HG02798 (cell line): ENCODE data around the gene COPZ2.

Experiments
- ATAC-seq: cut with Tn5 transposase; IDR thresholded peaks from one replicate; pipeline ENCODE4 v1.9.1; 2021; ENCODE audit warnings: mild to moderate bottlenecking; ENCODE audit not compliant: unreplicated experiment, poor library complexity

Gene COPZ2

DNA sequence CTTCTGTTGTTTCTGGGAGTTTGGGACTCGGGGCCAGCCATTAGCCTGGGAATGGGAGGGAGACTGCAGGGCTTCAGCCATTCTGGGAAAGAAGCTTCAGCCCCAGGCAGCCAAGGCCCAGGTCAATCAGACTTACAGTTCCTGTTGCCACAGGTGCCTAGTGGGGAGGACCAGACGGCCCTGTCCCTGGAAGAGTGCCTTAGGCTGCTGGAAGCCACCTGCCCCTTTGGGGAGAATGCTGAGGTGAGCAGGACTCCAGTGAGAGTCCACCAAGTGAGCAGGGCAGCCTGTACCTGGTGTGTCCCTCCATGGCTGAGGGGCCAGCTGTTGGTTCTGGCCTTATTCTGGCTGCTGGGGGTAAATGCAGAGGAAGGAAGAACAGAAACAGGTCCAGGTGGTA, 19.3 kb upstream of the COPZ2 start:
- ATAC-seq = no peak

DNA sequence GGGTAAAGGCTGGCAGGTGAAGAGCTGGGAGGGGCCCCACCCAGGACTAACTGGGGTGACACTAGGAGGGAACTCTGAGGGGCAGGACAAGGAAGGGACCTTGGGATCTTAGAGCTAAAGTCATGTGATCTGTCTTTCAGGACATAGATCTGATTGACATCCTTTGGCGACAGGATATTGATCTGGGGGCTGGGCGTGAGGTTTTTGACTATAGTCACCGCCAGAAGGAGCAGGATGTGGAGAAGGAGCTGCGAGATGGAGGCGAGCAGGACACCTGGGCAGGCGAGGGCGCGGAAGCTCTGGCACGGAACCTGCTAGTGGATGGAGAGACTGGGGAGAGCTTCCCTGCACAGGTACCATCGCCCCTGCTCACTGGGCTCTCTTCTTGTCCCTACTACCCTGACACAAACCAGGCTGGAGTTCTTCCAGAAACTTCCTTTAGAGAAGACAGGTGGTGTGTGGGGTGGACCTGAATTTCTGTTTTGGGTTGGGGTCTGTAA, 18.7 kb upstream of the COPZ2 start:
- no peak for ATAC-seq

DNA sequence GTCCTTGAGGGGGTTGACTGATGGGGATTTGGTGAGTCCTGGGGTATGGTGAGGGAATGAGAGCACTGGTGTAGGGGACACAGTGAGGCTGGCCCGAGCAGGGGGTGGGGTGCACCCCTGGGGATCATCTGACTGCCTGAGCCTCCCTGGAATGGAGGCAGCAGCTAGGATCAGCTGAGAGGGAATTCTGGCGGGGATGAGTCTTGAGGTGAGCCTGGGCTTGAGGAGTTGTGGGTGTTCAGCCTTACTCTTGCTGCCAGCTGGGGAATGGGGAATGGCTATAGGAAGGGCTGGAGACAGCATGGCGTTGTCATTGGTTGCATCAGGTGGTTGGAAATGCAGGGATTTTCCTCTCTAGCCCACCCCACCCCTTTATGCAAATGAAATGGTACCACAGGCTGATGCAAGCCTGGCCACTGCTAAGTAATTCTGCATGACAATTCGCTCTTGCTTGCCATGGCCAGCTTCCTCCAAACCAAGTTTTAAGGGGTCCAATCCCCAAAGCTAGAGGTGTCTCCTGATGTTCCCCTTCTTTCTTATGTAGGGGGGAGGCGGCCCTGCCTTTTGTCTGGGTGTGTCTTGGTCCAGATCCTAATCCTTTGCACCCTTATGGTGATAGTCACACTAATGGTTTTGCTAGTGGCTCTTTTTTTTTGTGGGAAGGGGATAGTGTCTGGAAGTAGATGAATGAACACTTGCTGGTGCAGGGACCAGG, 18.1 kb upstream of the COPZ2 start:
- peak; percentile 63 for ATAC-seq

DNA sequence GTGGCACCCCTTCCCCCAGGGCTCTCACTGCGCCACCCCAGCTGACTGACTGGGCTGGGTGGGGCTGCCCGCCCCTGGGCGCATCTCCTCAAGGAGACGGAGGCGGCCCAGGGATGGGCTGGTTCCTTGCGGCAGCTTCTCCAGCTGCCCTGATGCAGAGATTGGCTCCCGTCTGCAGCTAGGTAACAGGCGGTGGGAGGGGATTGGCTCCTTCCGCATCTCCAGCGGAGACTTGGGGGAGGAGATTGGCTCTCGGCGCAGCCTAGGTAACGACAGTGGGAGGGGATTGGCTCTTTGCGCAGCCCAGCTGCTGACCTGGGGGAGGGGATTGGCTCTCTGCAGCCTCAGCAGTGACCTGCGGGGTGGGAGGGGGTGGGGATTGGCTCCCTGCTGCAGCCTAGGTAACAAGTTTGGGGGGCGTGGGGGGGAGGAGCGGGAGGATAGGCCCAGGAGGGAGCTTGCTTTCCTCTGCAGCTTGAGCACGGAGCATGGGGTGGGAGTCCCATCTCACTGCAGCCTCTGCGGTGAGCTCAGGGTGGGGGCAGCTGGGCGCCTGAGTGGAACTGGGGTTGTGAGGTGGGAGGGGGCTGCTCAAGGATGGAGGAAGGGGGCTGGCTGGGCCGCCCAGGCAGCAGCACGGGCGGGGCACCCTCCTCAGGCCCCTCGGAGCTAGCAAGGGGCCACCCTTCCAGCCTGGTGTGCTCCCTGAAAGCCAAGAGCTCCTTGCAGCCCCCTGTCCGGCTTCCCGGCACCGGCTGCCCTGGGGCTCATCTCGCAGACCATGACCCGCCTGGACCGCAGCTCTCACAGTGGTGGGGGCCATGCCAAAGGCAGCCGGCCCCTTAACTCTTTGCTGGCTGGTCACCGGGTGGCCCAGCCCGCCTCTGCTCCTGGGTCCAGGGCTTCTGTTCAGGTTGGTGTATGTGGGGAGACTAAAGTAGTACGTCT, 16.9 kb upstream of the COPZ2 start:
- ATAC-seq = no peak

- no peak for ATAC-seq
Observed at GRCh38 chr17:48053758-48054237, 16.2 kb upstream of the COPZ2 start.

DNA sequence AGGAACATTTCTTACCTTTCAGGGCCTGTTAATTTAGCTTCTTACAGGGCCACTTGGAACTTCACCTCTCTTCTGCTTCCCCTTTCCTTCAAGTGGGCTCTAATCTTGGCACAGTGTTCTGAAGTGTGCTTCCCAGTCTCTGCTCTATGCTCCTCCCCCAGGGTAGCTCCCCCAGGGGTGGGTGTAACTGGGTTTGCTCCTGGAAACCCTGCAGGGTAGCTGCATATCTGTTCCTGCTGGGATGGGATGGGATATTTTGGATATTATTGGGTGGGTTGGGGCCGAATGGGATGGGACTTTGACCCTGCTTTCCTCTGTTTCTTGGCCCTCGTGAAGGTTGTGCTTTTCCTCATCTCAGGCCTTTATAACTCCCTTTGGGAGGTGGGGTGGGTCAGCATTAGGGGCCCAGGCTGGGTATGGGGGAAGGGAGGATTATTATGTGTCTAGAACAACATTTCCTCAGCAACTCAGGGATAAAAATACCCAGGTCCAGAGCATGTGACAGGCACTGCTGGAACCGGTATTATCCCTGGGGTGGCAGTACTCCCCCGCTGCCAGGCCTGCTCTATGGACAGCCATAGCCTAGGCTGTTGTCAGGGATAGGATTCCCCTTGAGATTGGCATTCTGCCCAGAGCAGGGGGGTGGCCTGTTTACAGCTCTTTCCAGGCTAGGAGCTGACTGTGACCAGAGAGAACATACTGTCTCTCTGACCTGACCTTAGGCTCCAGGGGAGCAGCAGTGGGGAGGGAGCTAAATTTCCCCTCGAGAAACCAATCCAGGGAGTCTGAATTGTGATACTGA, 15.6 kb upstream of the COPZ2 start:
- no peak for ATAC-seq

- no peak for ATAC-seq
Observed at GRCh38 chr17:48051706-48052486, 14.3 kb upstream of the COPZ2 start.

DNA sequence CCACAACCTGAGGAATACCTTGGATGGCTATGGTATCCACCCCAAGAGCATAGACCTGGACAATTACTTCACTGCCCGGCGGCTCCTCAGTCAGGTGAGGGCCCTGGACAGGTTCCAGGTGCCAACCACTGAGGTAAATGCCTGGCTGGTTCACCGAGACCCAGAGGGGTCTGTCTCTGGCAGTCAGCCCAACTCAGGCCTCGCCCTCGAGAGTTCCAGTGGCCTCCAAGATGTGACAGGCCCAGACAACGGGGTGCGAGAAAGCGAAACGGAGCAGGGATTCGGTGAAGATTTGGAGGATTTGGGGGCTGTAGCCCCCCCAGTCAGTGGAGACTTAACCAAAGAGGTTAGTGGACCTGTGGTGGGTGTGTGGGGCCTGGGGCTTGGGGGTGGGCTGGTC, 13.7 kb upstream of the COPZ2 start:
- no peak for ATAC-seq

DNA sequence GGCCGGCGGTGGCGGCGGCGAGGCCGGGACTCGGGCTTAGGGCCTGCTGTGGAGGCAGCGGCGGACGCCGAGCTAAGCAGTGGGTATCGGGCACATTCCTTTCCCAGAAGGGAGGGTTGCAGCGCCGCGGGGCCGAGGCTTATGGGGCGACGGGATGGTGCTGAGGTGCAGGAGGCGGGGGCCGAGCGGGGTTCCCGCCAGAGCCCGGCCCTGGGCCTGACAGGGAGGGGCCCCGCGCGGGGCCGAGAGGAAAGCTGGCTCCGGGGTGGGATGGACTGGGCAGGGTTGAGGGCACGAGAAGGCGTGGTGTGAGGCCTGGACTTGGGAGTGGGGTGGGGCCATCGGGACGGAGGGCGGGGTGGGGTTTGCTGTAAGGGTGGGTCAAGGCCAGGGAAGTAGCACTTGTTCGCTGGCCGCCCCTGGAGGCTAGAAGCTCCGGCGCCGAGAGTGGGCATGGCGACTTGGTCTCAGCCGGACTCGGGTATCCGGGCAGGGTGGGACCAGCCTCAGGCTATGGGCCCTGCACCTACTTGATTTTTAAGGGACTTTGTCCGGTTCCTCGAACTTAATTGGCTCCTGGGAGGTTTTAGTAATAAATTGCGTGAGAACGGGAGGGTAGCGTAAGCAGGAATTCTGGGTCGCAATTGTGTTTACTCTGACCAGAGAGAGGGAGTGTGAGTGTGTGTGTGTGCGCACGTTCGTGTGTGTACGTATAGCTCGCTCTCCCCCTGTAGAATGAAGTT, 11.0 kb upstream of the COPZ2 start:
- peak; percentile 42 for ATAC-seq

DNA sequence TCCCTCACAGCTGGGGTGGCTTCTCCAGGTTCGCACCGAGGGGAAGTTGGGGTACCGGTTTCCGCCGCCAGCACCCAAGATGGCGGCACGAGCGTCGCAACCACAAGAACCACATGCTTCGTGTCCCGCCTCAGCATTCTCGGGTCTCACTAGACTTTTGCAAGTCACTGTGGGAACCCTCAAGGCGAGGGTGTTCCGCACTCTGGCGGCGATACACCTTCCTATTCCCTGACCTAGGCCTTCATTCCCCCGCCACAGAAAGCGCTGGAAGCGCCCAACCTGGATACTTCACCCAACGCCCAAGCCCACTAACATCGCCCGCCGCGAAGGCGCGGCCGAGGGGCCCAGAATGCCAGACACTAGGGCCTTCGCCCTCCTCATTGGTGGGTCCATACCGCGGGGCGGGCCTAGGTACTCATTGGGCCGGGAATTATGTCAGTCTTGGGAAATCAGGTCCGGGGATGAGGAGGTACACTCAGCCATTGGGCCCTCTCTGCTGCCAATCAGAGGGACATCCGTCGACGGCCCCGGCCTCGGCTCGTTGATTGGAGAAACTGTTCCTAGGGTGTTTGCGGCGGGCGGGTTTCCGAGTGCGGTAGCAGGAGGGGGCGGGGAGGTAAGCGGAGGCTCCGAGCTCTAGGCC, 10.3 kb upstream of the COPZ2 start, which contains the start of gene NFE2L1:
NFE2L1 (plus strand) TSS at position 619 of the 643 bp plus-strand sequence. CDS start 2,760 bp downstream, outside the sequence.
- peak; percentile 91 for ATAC-seq

DNA sequence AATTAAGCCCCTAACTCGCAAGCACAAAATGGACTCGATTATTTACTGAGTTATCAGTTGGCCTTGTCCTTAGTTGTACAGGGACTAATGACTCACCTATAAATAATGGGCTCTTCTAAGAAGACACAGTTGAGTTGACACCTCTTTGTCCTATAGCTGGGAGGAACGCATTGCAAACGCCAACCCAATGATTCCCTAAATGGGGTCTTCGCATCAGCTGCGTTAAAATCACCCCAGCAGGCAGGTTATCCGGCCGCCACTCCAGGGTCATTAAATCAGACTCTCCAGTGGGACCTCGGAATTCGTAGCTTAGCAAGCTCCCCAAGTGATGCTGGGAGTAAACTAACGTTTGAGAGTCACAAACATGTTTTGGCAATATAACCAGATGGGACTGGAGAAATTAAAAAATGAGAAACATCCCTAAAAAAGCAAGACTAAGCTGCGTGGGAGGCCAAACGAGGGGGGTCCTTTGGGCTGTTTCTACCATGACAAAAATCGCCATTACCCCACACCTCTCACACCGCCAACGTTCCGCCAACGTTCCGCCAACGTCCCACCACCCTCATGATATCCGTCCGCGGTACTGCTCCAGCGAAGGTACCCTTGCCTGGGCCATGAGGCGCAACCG, 9.6 kb upstream of the COPZ2 start:
- ATAC-seq = no peak

GRCh38 chr17:48046296-48046695, 8.7 kb upstream of the COPZ2 start:
- no peak for ATAC-seq

DNA sequence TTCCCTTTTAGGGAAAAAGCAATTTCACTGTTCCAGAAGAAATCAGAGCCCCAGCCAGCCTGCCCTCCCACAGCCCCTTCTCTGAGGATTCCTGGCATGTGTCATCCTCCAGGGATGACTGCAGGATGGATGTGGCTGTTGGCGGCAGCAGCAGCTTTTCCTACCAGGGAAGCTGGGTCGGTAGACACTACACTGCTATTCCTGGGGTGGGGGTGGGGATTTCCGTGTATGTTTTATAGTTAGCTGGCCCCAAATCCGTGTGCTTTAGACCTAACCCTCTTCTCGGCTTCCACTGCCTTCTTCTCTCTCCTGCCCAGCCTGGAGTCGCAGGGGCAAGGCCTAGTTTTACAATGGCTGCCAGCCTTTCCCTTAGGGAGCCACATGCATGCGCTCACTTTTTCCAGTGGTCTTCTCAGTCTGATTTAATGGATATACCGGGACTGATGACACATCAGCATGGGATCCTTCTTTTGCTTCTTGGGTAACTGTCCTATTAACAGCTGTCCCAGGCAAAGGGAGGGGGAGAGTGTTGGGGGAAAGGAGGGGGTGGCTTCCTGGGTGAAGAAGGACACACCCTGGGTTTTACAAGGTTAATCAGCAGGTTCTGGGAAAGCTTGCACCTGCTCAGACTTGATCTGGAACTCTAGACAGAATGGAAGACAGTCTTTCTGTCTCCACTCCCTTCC, 7.9 kb upstream of the COPZ2 start:
- ATAC-seq = no peak

DNA sequence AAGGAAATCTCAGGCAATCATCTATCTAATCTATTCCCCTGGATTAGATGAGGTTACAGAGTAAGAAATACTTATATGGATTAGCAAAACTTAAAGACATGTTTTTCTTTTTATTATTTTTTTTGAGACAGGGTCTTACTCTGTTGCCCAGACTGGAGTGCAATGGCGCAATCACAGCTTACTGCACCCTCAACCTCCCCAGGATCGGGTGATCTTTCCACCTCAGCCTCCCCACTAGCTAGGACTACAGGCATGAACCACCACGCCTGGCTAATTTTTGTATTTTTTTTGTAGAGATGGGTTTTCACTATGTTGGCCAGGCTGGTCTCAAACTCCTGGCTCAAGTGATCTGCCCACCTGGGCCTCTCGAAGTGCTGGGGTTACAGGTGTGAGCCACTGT, 7.3 kb upstream of the COPZ2 start:
- no peak for ATAC-seq

DNA sequence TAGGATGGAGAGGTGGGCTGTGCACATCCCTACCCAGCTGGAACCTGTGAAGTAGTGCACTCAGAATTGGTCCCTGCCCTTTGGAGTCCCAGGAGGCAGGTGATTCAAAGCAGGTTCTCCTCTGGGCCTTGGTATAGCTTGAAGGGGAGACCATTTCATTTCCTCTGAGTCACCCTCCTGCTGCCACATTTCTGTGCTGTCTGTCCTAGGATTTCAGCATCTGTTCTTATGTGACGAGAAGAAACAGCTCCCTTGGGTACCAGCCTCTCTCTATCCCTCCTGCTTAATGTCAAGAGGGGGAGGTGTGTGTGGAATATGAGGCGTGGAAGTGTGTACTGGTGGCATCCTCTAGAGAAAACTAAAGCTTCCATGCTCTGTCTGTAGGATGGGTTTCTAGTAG, 5.6 kb upstream of the COPZ2 start:
- ATAC-seq = no peak

- ATAC-seq = no peak
Observed at GRCh38 chr17:48038687-48039086, 1.1 kb upstream of the COPZ2 start.

GRCh38 chr17:48037838-48038323, 284 bp upstream of the COPZ2 start:
- ATAC-seq = peak; percentile 13
